ENCODE results near the gene PTAFR.

Gene PTAFR

GRCh38 chr1:28176492-28177470, at the start of gene PTAFR:
TSS of gene PTAFR (minus strand) at chr1:28176690. CDS start at chr1:28151021, 25,669 bp downstream.
- DNase-seq: no peak

- no peak for DNase-seq
These were observed 36.8 kb upstream of the PTAFR start for GRCh38 chr1:28213315-28213714.

- DNase-seq: no peak
These were observed 33.2 kb upstream of the PTAFR start for GRCh38 chr1:28209700-28210099.

- peak; percentile 79 for DNase-seq
These were observed 32.4 kb upstream of the PTAFR start for GRCh38 chr1:28208818-28209441.

- no peak for DNase-seq
These were observed 28.8 kb upstream of the PTAFR start for GRCh38 chr1:28205243-28205642.

- no peak for DNase-seq
These were observed 23.9 kb upstream of the PTAFR start for GRCh38 chr1:28200234-28200873.

- DNase-seq: no peak
These were observed 23.1 kb upstream of the PTAFR start for GRCh38 chr1:28199328-28200233.

GRCh38 chr1:28197682-28198415, 21.4 kb upstream of the PTAFR start:
- no peak for DNase-seq

- DNase-seq: no peak
These were observed 19.8 kb upstream of the PTAFR start for GRCh38 chr1:28196330-28196729.

- DNase-seq: no peak
These were observed 19.3 kb upstream of the PTAFR start for GRCh38 chr1:28195780-28196179.

- no peak for DNase-seq
These were observed 18.0 kb upstream of the PTAFR start for GRCh38 chr1:28194326-28195035.

GRCh38 chr1:28193701-28194161, 17.2 kb upstream of the PTAFR start:
- no peak for DNase-seq

- no peak for DNase-seq
These were observed 14.6 kb upstream of the PTAFR start for GRCh38 chr1:28190996-28191645.

GRCh38 chr1:28190337-28190979, 14.0 kb upstream of the PTAFR start:
- no peak for DNase-seq

GRCh38 chr1:28185071-28185470, 8.6 kb upstream of the PTAFR start:
- no peak for DNase-seq

GRCh38 chr1:28180306-28181305, 4.1 kb upstream of the PTAFR start:
- no peak for DNase-seq

GRCh38 chr1:28178690-28179485, 2.4 kb upstream of the PTAFR start:
- no peak for DNase-seq

Measured in NCI-H510A treated with DMSO at 0.1 percent for 48 hours (cell line).